Activated CD8-positive, alpha-beta memory T cell treated with anti-CD3 and anti-CD28 coated beads, Interleukin-2, amount 50 U/mL, for 24 hours (primary cell): ENCODE results near the gene HOXB9.

ENCODE experiments used
- DNase-seq: peaks from one replicate; pipeline ENCODE4 v3.0.0-alpha.2; 2020; ENCODE audit errors: extremely low read depth

HOXB9 gene

DNA sequence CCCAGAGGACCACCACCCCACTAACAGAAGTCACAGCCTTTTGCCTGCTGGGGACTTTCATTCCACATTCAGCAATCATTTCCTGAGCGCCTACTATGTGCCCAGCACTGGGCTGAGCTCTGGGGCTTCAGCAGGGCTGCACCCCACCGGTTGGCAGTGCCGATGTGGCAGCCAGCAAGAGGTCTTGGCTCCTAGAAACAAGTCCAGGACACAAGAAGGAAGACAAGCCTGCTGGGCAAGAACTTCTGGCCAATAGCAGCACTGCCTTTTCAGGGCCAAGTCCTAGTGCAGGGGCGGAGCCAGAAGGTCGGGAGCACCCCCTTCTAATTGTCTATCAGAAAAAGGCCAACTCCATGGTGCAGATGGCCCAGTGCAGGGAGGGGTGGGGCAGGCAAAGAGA lies 13.0 kb upstream of the HOXB9 start:
- no peak for DNase-seq

DNA sequence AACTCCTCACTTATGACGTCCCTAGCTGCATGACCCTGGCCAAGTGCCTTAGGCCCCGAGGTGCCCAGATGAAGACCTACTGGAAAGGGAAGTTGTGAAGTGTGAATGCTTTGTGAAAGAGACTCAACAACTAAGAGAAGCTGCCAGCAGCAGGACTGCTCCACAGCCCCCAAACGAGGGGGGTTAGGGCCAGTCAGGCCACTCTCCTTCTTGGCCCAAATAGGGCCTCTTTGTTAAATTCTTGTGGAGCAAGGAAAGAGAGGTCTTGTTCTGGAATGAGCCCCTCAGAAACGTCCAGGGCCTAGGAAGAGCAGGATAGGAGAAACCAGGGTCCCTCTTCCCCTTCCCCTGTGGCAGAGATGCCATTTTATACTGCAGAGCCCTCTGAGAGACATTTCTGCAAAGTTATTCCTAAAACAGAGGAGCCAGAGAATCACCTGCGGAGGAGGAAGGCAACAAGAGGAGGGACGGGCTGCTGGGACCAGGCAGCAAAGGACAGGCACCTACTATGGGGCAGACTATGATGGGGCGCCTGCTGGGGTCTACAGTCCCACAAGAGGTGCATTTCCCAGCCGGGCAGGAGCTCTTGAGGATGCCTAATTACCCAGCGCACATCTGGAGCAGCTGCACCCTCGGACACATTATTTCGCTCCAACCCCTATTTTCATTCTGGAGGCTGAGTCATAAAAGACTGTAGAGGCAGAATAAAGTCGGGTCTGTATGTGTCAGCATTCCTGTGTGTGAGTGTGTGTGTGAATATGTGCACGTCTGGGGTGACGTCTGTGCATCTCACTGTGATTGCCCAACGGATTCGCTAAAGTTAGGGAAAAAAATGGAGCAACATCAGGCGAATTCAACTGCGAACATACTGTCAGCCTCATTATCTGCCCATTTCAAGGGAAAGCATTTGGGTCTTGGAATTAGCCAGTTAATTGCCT lies 11.4 kb upstream of the HOXB9 start:
- no peak for DNase-seq

DNA sequence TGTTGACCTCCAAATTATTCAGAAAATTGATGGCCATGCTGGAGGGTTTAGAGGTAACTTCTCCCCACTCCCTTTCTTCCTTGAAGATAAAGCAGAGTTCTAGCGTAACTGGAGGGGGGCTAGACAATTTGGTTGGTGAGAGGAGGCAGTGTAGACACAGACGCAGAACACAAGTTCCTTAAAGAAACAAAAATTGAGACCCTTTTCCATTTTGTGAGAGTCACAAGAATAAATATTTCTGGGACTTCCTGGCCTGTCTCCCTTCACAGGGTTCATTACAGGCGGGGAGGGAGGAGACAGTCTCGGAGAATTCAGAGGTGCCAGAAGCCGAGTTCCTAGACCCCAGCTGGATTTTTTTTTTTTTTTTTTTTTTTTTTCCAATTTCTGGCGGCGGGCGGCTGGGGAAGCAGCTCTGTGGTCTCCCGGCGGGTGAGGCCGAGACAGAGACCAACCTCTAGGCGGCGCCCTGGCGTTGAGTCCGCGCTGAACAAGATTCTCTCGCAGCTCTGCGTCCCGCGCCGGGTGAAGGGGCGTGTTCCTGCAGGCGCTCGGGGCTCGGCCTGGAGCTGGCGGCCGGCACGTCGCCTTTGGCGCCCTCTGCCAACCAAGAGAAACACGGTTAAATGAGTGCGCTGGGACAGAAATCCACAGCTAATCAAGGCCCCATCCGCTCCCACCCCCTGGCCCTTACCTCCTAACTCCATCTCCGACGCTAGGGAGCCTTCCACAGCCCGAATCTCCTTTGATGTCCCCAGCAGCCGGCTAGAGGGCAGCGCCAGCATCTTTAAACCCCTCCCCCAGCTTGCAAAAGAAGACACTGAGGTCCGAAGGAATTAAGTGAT lies 10.2 kb upstream of the HOXB9 start:
- DNase-seq: no peak

DNA sequence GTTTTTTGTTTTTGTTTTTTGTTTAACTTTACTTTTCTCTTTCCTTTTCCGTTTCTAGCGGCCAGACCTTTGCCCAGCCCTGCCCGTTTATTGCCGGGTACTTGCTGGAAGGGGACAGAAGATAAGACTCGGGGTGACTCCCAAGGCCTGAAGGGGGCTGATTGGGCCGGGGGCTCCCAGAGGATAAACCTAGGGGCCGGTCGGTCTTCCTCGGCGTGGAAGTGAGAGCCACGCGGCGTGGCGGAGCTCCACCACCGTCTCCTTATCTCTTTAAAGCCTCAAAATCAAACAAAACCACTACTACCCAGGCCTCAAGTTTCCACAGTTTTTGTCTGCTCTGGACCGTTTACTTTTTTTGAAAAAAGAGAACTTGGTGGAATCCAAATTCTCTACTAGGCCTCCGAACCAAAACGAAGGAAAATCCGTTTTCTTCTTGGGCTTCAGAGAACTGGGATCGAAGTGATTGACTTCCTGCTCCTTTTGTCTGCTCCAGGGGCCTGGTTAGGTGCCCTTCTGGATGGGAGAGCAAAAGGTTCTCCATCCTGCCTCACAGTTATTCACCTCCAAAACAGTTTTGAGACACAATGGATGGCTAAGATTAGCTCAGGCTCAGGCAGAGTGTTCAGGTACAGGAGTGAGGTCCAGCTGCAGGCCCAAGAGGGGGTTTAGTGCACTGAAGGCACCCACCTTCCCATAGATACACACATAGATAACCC lies 8.5 kb upstream of the HOXB9 start:
- DNase-seq: no peak

DNA sequence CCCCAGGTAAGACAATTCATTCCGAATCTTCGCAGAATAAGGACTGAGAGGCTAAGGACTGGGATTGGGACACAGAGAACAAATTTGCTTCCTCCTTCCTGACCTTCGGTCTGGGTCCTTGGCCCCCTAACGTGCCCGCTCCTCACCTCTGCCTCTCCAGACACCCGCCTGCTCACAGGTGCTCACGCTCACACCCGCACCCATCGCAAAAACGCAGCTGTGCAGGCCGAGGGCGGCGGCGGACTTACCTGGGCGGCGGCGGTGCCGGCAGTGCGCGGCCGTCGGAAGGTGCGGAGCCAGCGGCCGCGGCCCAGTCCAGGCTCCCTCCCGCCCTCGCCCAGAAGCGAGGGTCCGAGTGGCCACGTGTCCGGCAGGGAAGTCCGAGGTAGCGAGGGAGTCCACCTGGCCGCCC lies 7.1 kb upstream of the HOXB9 start:
- DNase-seq: no peak

DNA sequence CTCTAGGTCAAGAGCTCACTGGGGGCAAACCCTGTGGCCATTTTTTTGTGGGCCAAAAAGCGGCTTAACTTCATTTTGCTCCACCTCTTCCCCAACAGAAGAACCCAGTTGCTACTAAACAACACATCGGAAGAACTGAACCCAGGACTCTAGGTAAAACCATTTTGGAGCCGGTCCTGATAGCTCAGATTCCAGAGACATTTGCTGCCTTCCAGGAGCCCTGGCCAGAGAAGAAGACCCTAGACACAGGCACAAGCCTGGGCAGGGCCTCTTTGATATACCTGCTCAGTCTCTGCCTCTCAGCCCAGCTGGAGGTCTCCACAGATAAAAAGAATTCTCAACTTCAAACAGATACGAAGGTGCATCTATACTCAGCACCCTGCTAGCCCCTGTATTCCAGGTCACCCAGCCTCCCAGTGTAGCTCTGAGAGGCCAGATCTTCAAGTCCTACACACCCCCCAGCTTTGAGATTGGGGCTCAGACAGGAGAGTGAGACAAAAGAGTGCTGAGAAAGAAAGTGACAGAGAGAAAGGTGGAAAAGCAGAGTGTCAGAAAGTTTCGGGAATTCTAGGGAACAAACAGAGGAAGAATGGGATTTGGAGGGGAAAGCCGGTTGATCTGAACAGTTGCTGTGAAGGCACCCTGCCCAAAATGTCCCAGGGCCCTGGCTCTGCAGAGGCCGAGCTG lies 6.6 kb upstream of the HOXB9 start:
- DNase-seq: no peak

DNA sequence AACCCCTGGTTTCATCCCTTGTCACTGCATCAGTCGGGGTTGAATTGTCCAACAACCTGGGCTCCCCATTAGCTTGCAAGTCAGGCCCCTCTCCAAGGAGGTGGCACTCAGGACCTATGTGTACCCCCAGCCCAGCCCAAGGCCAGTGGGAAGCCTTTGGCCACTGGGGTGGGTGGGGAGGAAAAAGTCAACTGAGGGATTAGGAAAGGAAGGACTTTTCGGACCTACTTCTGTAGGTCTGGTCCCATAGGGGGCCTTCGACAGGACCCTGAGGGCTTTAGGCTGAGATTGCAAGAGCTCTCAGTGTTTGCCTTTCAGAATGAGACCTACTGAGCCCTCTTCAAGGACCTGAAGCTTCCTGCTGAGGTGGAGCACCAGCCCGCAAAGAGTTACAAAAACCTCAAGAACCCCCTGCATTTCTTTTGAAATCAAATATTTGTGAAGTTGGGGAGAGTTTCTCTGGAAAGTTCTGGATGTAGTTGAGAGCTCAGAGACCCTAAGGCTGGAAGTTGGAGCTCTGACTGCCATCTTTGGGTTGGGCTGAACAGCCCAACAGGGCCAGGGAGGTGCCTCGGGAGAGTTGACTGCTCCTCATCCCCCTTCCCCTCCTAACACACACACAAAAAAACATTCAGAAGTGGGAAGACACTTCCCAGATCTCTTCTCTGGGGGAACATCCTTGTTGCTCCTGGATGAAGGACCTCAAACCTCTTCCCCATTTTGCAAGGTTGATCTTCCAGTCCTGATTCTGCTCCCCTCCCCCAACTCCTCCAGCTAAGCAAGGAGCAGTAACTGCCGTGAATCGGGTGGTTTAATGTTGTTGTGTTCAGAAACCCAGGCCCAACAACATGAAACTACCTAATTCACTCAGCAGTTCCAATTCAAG lies 5.8 kb upstream of the HOXB9 start:
- DNase-seq: no peak

DNA sequence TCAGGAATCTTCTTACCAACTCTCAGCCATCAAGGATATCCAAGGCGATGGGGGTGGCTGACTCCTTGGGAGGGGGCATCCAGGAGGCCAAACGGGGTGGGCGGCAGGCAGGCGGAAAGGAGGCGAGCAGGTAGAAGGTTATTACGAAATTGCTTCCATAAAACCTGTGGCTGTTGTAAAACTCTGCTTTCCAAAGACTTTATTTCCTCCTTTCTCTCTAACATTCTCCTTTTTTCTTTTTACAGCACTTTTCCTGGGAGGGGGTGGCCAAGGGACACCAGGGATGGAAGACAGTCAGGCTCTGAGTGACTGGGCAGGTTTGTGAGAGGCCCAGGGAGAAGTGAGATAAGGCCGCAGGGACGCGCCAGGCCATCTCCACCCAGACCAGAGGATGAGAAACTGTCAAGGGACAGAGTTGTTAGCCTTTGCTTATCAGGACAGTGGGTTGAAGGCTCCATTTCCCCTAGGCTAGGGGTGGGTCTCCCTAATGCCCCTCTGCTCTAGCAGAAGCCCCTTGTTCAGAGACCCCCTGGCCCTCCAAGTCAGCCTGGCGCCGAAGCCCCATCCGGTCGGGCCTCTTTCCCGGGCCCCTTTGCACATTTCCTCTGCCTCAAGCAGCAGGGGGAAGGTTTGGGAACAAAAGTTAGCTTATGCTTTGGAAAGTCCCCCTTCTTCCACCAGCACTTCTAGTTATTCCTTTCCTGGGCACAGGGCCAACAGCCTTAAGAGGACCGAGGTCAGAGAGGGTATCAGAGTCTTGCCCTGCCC lies 5.0 kb upstream of the HOXB9 start:
- DNase-seq: no peak

DNA sequence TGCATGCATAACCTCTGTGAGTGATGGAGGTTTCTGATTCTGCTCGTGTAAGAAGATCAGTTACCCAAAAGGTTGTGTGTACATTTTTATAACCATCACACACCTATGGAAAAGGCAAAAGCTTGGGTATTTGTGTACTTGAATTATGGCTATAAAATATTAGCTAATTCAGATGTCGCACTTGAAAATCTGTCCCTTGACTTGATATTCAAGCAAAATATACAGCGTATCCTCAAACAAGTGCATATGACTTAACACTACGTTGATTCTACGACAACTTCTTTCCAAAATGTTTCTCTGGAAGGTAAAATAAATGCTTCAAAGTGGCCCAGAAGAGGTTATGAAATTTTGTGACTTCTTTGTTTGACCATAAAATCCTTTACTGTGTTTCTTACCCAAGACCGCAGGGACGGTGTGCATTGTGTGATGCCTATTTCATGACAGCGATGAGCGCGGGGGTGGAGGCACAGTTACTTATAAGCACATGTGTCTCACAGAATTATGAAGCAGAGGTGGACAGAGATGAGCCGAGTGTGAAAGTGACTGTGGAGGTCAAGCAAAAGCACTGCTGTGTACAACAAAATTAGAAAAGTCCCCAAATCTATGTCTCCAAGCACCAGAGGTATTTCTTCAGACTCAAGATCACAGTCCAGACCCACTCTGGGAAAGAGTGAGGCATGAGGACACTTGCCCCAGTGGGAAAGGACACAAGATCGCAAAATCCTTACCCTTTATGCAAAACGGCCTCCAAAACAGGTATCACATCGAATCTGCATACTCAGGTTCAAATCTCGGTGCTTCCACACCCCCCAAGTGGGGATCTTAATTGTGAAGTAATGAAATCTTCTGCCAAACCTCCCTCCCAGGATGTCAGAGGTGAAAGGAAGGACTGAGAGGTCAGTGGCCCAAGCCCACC lies 4.1 kb upstream of the HOXB9 start:
- no peak for DNase-seq

DNA sequence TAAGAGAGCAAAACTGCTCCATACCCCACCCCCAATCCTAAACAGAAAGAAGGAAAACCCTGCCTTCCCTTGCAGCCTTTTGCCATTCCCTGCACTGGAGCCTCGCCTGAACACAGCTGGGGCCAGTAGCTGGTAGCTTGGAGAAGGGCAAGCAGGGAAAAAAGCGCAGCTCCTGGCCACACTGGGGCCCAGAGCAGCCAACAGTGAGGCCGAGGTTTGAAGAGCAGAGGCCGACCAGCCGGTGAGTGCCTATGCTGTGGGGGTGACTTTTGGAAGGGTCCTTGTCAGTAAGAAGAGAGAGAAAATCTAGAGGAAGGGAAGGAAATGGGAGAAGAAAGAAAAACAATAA lies 3.2 kb upstream of the HOXB9 start:
- DNase-seq: no peak

DNA sequence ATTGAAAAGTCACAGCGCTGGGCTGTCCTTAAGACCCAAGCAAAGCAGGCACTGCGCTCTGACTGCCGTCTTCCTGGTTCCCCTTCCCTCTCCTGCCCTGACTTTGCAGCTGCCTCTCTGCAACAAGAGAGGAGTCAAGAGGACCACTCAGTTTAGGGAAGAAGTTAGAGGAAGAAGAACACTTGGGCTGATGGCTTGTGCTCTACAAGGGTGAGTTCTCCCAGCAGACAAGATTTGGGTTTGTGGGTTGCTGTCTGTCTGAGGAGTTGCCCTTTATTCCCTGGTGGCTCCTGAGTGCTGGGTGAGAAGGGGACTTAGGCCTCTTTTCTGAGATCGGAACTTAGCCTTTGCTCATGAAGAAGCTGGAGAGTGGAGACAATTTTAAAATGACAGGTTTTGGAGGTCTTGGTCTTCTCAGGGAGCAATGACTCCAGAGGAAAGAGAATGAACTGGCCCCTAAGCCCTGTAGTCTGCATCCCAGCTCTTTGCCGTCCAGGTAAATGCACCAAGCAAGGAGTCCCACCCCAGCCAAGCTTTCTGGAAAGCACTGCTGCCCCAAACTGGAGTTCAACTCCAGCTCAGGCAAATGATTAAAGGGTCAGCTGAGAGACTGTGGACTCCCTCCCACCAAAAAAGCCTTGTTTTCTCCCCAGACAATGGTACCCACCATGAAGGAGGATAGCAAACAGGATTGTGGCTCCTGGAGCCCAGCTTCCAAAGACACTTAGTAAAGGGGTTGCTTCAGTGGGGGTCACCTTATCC lies 2.7 kb upstream of the HOXB9 start:
- no peak for DNase-seq

DNA sequence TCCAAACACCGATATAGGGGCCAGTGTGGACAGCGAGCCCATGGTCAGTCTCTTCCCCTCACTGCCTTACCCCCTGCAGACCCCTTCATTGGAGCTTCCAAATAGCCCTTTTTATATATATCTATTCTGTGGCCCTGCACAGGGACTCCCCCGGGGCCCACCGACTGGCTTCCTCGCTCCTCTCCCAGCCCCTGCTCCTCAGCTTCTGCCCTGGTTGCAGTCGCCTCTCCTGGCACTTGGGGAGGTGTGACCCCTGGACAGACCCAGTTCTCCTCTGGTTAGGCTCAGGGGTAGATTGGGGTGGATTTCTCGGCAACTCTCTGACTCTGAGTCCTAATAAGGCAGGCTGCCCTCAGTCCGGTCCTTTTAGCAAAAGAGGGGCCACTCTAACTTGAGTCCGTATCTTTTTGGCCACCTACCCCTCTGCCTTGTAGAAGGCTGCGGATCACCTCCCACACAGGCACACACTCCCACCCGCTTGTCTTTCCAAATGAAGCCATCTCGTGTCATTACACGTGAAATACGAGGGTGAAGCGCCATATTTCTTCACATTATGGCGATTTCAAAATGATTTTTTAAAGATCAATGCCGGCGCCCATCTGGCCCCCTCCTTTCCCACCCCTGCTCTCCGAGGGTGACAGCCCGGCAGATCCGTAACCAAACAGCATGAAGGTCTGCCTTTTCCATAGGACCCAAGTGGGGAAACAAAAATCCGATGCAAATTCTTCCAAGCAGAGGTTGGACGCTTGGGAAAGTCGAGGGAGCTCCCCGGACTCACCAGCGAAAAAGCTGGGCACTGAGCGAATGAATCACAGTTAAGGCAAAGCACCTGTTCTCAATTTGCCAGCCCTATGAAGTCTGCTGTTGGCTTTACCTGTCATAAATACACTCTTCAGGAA lies 1.7 kb upstream of the HOXB9 start:
- no peak for DNase-seq

DNA sequence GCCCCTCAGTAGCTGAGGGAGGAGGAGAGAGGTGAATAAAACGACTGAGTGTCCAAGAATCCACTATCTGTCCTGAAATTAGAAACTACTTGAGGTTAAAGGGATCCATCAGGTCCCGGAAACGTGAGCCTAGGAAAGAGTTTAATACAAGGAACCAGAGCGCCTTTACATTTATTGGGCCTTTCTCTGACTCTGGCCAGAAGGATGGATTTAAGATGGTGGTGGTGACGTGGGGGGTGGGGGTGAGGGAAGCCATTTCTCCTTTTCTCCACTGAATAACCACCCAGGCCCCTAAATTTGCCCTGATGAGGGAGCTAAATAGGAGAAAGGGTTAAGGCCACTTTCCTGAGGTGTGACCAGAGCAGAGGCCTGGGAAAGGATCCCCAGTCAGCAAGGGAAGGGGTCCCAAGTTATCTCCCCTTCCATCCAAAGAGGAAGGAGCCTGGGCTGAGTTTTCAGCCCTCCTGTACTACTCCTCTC lies 1.0 kb upstream of the HOXB9 start:
- DNase-seq: no peak

DNA sequence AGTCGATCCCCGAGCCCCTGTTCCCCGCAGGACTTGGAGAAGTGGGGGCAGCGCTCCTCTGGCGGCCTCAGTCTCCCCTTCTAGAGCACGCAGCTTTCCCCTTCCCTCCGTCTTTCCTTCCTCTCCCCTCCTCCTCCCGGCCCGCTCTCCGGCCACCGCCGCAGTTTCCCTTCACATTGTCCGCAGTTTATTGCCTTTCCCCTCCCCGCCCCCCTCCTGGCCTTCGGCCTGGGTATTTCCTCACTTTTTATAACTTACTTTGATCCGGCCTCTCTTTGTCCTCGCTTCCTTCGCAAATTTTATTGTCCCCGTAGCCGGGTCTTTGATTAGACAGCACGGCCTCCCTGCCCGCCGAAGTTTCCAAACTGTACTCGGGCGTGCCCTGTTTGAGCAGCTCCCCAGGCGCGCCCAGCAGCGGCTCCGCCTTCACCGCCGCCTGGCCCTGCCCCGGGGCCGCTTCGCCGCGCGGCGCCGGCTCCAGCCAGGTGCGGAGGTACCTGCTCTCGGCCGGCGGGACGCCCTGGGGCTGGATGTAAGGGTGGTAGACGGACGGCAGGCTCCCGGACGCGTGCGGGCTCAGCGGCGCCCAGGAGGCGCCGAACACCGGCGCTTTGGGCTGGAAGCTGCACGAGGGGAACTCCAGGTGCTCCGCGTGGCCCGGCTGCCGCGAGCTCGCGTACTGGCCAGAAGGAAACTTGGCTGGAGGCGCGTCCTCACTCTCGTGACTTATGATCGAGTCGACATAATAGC lies 488 bp downstream of the HOXB9 start:
- DNase-seq: no peak

DNA sequence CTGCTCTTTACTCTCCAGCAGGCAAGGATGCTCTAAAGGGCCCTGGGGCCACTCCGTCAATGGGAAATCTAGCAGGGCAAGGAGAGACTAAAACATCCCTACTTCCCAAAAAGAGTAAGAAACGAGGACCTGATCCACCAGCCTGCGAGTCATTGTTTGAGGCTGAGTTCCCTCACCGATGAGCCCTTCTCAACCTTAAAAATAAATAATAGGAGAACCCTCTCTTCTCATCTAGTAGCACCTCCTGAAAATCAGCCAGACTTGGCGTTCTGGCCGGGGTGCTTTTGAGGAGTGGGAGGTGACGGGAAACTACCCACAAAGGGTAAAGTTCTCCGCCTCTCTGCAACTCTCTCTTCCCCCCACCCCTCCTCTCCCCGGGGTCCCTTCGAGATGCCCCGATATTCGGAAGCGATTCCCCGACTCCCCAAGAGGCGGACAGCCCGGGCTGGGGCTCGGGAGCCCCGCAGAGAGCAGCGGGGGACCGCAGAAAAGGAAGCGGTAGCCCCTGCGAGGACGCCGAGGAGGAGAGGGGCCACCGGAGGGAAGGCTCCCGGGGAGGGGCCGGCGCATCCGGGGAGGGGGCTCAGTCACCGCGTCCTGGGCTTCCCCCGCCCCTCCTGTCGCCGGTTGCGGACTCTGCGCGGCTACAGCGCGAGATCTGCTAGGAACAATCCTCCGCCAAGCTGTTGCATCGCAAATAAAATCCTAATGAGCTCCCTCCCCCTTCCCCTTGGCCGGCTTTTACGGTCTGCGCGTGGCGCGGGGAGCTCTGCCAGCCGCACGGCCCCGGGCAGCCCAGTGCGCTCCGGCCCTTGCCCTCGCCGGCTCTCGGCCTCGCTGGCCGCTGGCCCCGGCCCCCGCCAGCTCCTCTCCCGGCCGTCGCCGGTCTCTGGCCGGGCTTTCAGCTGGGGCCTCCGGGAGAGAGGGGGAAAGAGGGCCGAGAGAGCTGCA lies 1.3 kb downstream of the HOXB9 start:
- DNase-seq: no peak
